Epithelial cell of esophagus (primary cell): ENCODE results near the gene FLCN.

Source experiments
- DNase-seq: peaks from one replicate; pipeline ENCODE4 v3.0.0; 2010; ENCODE audit warnings: low read depth
- H3K4me3 ChIP-seq: 2 replicates; pipeline ENCODE4 v1.5.1; 2011; ENCODE audit warnings: mild to moderate bottlenecking, low read length, control low read depth
- TF ChIP-seq, protein P1 (sequence below): IDR thresholded peaks from 2 replicates; pipeline ENCODE4 v1.5.1; 2011; ENCODE audit warnings: low read depth, mild to moderate bottlenecking, low read length, control low read depth, inconsistent platforms; ENCODE audit not compliant: insufficient read depth; ENCODE audit errors: missing control alignments

FLCN gene

DNA sequence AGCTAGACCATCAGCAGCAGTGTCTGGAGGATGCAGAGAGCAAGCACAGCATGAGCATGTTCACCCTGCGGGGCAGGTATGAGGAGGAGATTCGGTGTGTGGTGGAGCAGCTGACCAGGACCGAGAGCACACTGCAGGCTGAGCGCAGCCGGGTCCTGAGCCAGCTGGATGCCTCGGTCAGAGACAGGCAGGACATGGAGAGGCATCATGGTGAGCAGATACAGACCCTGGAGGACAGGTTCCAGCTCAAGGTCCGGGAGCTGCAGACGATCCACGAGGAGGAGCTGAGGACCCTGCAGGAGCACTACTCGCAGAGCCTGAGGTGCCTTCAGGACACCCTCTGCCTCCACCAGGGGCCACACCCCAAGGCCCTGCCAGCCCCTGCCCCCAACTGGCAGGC, 69.6 kb downstream of the FLCN start:
- no peak overlapping the region for H3K4me3 ChIP-seq
- TF ChIP-seq, protein P1, sequence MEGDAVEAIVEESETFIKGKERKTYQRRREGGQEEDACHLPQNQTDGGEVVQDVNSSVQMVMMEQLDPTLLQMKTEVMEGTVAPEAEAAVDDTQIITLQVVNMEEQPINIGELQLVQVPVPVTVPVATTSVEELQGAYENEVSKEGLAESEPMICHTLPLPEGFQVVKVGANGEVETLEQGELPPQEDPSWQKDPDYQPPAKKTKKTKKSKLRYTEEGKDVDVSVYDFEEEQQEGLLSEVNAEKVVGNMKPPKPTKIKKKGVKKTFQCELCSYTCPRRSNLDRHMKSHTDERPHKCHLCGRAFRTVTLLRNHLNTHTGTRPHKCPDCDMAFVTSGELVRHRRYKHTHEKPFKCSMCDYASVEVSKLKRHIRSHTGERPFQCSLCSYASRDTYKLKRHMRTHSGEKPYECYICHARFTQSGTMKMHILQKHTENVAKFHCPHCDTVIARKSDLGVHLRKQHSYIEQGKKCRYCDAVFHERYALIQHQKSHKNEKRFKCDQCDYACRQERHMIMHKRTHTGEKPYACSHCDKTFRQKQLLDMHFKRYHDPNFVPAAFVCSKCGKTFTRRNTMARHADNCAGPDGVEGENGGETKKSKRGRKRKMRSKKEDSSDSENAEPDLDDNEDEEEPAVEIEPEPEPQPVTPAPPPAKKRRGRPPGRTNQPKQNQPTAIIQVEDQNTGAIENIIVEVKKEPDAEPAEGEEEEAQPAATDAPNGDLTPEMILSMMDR: no peak

DNA sequence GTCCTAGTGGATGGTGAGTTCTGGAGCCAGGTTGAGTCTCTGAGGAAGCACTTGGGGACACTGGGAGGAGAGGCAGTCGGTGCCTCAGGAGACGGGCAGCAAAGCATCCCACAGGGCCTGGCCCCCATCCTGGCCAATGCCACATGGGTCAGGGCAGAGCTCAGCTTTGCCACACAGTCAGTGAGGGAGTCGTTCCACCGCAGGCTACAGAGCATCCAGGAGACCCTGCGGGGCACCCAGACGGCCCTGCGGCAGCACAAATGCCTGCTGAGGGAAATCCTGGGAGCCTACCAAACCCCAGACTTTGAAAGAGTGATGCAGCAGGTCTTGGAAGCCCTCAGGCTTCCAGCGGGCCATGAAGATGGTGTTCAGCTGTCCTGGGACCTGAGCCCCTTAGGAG, 70.5 kb downstream of the FLCN start:
- no peak for DNase-seq
- TF ChIP-seq, protein P1: no peak
- H3K4me3 ChIP-seq: no peak overlapping the region

More for the DNA sequence above, 69.6 kb downstream of the FLCN start:
- DNase-seq: no peak

DNA sequence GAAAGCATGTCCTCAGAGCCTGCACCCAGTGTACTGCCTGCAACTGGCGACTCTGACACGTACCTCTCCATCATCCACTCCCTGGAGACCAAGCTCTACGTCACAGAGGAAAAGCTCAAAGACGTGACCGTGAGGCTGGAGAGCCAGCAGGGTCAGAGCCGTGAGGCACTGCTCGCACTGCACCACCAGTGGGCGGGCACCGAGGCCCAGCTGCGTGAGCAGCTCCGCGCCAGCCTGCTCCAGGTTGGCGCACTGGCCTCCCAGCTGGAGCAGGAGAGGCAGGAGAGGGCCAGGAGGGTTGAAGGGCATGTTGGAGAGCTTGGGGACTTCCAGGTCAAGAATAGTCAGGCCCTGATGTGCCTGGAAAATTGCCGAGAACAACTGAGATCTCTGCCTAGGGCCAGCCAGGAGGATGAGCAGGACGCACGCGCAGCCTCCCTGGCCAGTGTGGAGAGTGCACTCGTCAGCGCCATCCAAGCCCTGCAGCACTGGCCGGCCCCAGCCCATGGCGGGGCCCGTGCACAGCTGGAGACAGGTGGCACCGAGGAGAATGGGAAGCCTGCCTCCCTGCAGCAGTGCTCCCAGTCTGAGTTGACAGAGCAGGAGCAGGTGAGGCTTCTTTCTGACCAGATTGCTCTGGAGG, 71.2 kb downstream of the FLCN start:
- TF ChIP-seq, protein P1: no peak

DNA sequence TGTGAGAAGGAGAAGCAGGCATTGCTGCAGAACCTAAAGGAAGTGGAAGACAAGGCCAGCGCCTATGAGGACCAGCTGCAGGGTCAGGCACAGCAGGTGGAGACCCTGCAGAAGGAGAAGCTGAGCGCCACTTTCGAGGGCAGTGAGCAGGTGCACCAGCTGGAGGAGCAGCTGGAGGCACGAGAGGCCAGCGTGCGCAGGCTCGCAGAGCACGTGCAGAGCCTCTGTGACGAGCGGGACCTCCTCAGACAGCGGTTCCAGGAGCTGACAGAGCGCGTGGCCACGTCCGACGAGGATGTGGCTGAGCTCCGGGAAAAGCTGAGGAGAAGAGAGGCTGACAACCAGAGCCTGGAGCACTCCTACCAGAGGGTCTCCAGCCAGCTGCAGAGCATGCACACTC, 72.3 kb downstream of the FLCN start:
- no peak overlapping the region for H3K4me3 ChIP-seq
- TF ChIP-seq, protein P1: no peak
- no peak for DNase-seq

More for the DNA sequence above, 71.2 kb downstream of the FLCN start:
- DNase-seq: no peak
- H3K4me3 ChIP-seq: no peak overlapping the region

DNA sequence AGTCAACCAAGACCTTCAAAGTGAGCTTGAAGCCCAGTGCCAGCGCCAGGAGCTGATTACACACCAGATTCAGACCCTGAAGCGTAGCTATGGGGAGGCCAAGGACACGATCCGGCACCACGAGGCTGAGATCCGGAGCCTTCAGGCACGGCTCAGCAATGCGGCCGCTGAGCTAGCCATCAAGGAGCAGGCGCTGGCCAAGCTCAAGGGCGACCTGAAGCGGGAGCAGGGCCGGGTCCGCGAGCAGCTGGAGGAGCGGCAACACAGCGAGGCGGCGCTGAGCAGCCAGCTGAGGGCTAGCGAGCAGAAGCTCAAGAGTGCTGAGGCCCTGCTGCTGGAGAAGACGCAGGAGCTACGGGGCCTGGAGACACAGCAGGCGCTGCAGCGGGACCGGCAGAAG, 72.8 kb downstream of the FLCN start:
- TF ChIP-seq, protein P1: no peak
- DNase-seq: no peak
- no peak overlapping the region for H3K4me3 ChIP-seq
